Neural progenitor cell (in vitro differentiated cells): ENCODE results near the gene SMARCA1.
"Not testable (repeated sequence)": the region's sequence is repeated elsewhere in the genome, so short reads cannot be mapped to it uniquely, and the experiment has no call there.

Source experiments
- CTCF ChIP-seq: fragments of 200-600 bp; sonication (generic); IDR thresholded peaks from 2 replicates; pipeline ENCODE4 v1.5.1; 2017; ENCODE audit warnings: antibody characterized with exemption, mild to moderate bottlenecking
- EZH2 ChIP-seq: fragments of 200-600 bp; sonication (generic); IDR thresholded peaks from 2 replicates; pipeline ENCODE4 v1.6.1; 2017; ENCODE audit warnings: antibody characterized with exemption, mild to moderate bottlenecking, moderate library complexity
- EZH2phosphoT487 ChIP-seq: fragments of 200-600 bp; sonication (generic); IDR thresholded peaks from 2 replicates; pipeline ENCODE4 v1.6.1; 2017; ENCODE audit warnings: antibody characterized with exemption

- TF ChIP-seq CTCF, EZH2phosphoT487, EZH2: not testable (repeated sequence)
These were observed 41.1 kb upstream of the SMARCA1 start for GRCh38 chrX:129564345-129564744.
